Fibroblast of lung (primary cell): ENCODE measurements around the gene CAMK1D. TPM values are rescaled to one million over a fixed set of nuclear protein-coding genes. Genes with fewer than 3 reads are reported as not detected.

Source experiments
- DNase-seq, 2 donors: peaks; one replicate each; pipeline versions ENCODE4 v3.0.0 to v3.0.0-alpha.2; 2010; ENCODE audit warnings: low read depth in 2 of 2
- H2AFZ ChIP-seq: 2 replicates; pipeline ENCODE4 v1.5.1; 2012; ENCODE audit warnings: low read length, control low read depth, inconsistent platforms
- H3K27ac ChIP-seq: 2 replicates; pipeline ENCODE4 v1.5.1; 2011; ENCODE audit warnings: low read length, control low read depth; ENCODE audit not compliant: insufficient read depth
- H3K27me3 ChIP-seq: 2 replicates; pipeline ENCODE4 v1.5.1; 2011; ENCODE audit warnings: mild to moderate bottlenecking, low read length; ENCODE audit not compliant: control insufficient read depth, insufficient read depth
- H3K36me3 ChIP-seq: 2 replicates; pipeline ENCODE4 v1.5.1; 2011; ENCODE audit warnings: low read length; ENCODE audit not compliant: control insufficient read depth, insufficient read depth
- H3K4me1 ChIP-seq: 2 replicates; pipeline ENCODE4 v1.5.1; 2011; ENCODE audit warnings: low read length; ENCODE audit not compliant: control insufficient read depth, insufficient read depth; ENCODE audit errors: extremely low read depth
- H3K4me2 ChIP-seq: 2 replicates; pipeline ENCODE4 v1.5.1; 2011; ENCODE audit warnings: low read length, control low read depth; ENCODE audit not compliant: insufficient read depth; ENCODE audit errors: extremely low read depth
- H3K4me3 ChIP-seq, 4 experiments: fragments of 200-600 bp in 1 of 4; sonication (generic) in 1 of 4; replicated peaks in 1 of 4; 2 replicates each; pipeline ENCODE4 v1.5.1; 2011 to 2016; ENCODE audit warnings: low read length in 4 of 4, low read depth in 3 of 4, mild to moderate bottlenecking in 3 of 4, control low read depth in 2 of 4, inconsistent platforms in 1 of 4, mixed read lengths in 1 of 4; ENCODE audit not compliant: insufficient read depth in 1 of 4; ENCODE audit errors: control extremely low read depth in 1 of 4
- H3K79me2 ChIP-seq: 2 replicates; pipeline ENCODE4 v1.5.1; 2012; ENCODE audit warnings: mild to moderate bottlenecking, low read length, inconsistent platforms; ENCODE audit not compliant: control insufficient read depth, insufficient read depth
- H3K9ac ChIP-seq: 2 replicates; pipeline ENCODE4 v1.5.1; 2011; ENCODE audit warnings: mild to moderate bottlenecking, low read length, control low read depth; ENCODE audit not compliant: insufficient read depth
- H3K9me3 ChIP-seq: 2 replicates; pipeline ENCODE4 v1.5.1; 2012; ENCODE audit warnings: low read depth, low read length; ENCODE audit not compliant: control insufficient read depth, insufficient read depth
- H4K20me1 ChIP-seq: 2 replicates; pipeline ENCODE4 v1.5.1; 2011; ENCODE audit warnings: low read length; ENCODE audit not compliant: control insufficient read depth, insufficient read depth; ENCODE audit errors: extremely low read depth
- CTCF ChIP-seq, 2 donors: IDR thresholded peaks in 1 of 2; conservative IDR thresholded peaks in 1 of 2; 1 replicate in 1 of 2; 2 replicates in 1 of 2; pipeline ENCODE4 v1.5.1; 2011 to 2012; ENCODE audit warnings: low read length in 2 of 2, control low read depth in 1 of 2, inconsistent platforms in 1 of 2, low read depth in 1 of 2, mild to moderate bottlenecking in 1 of 2
- EZH2 ChIP-seq: IDR thresholded peaks from 2 replicates; pipeline ENCODE4 v1.5.1; 2012; ENCODE audit warnings: low read length, control low read depth, mild to moderate bottlenecking; ENCODE audit errors: missing control alignments
- polyA plus RNA-seq, 2 donors: library from polyadenylated mRNA; depleted of rRNA in 1 of 2; stranded (reverse) in 1 of 2; unstranded in 1 of 2; fragments of >200 nt; gene quantifications; 2 replicates each; pipeline ENCODE4 v1.2.1, GENCODE V29; 2011 to 2012; ENCODE audit warnings: missing spikeins in 1 of 2
- total RNA-seq: library from RNA; depleted of rRNA; stranded (reverse); fragments of >200 nt; gene quantifications from 2 replicates; pipeline ENCODE4 v1.2.1, GENCODE V29; 2014

Gene CAMK1D
- total and polyA plus RNA-seq, 2 donors (not counting 1 experiment from before 2014, with no cell fraction given): 2.3 TPM

- H3K79me2 ChIP-seq: no peaks in the 10 kb centered on the region
- H3K4me3 ChIP-seq: no peak overlapping the region
- no peak overlapping the region for H3K27ac ChIP-seq
- no peaks in the 10 kb centered on the region for H3K9me3 ChIP-seq
- no peaks in the 10 kb centered on the region for H4K20me1 ChIP-seq
- TF ChIP-seq CTCF (conservative IDR thresholded peaks at IDR 0.05 in 1 of 2, IDR thresholded peaks at IDR 0.05 in 1 of 2; ENCODE audit: low read depth in 1 of 2, low read length in 2 of 2) (no peak), EZH2 (no peak)
- H3K4me2 ChIP-seq: no peak overlapping the region
- H2AFZ ChIP-seq: no peak overlapping the region
- no peak overlapping the region for H3K9ac ChIP-seq
- no peak for DNase-seq
- no peaks in the 10 kb centered on the region for H3K36me3 ChIP-seq
- H3K27me3 ChIP-seq: no peaks in the 10 kb centered on the region
- no peaks in the 10 kb centered on the region for H3K4me1 ChIP-seq
Observed at GRCh38 chr10:12819656-12820055, 470.3 kb downstream of the CAMK1D start.

- no peak overlapping the region for H2AFZ ChIP-seq
- H3K27ac ChIP-seq: no peak overlapping the region
- TF ChIP-seq EZH2: no peak
- TF ChIP-seq CTCF (conservative IDR thresholded peaks at IDR 0.05 in 1 of 2, IDR thresholded peaks at IDR 0.05 in 1 of 2; ENCODE audit: low read depth in 1 of 2, low read length in 2 of 2): no peak
- H3K4me2 ChIP-seq: no peak overlapping the region
- H3K4me3 ChIP-seq: no peak overlapping the region
- no peaks in the 10 kb centered on the region for H4K20me1 ChIP-seq
- H3K4me1 ChIP-seq: no peaks in the 10 kb centered on the region
- no peaks in the 10 kb centered on the region for H3K79me2 ChIP-seq
- H3K9me3 ChIP-seq: no peaks in the 10 kb centered on the region
- H3K9ac ChIP-seq: no peak overlapping the region
- no peaks in the 10 kb centered on the region for H3K27me3 ChIP-seq
- H3K36me3 ChIP-seq: no peaks in the 10 kb centered on the region
- no peak for DNase-seq
Observed at GRCh38 chr10:12822126-12822892, 473.0 kb downstream of the CAMK1D start.

- Histone ChIP-seq H3K79me2 (no peaks in the 10 kb centered on the region), H3K27ac (no peak overlapping the region), H3K27me3 (no peaks in the 10 kb centered on the region), H3K4me1 (no peaks in the 10 kb centered on the region), H3K9me3 (no peaks in the 10 kb centered on the region), H3K9ac (no peak overlapping the region), H3K36me3 (no peaks in the 10 kb centered on the region), H4K20me1 (no peaks in the 10 kb centered on the region), H3K4me2 (no peak overlapping the region), H2AFZ (no peak overlapping the region), H3K4me3 (no peak overlapping the region)
- no peak for DNase-seq
- TF ChIP-seq CTCF (conservative IDR thresholded peaks at IDR 0.05 in 1 of 2, IDR thresholded peaks at IDR 0.05 in 1 of 2; ENCODE audit: low read depth in 1 of 2, low read length in 2 of 2) (no peak), EZH2 (no peak)
Observed at GRCh38 chr10:12822893-12823170, 473.5 kb downstream of the CAMK1D start.
